HG03469 (cell line): ENCODE results near the gene MACROD2.

Source experiments
- ATAC-seq: cut with Tn5 transposase; IDR thresholded peaks from one replicate; pipeline ENCODE4 v1.9.1; 2021; ENCODE audit warnings: mild to moderate bottlenecking, moderate library complexity, moderate number of reproducible peaks; ENCODE audit not compliant: unreplicated experiment

The MACROD2 gene

DNA sequence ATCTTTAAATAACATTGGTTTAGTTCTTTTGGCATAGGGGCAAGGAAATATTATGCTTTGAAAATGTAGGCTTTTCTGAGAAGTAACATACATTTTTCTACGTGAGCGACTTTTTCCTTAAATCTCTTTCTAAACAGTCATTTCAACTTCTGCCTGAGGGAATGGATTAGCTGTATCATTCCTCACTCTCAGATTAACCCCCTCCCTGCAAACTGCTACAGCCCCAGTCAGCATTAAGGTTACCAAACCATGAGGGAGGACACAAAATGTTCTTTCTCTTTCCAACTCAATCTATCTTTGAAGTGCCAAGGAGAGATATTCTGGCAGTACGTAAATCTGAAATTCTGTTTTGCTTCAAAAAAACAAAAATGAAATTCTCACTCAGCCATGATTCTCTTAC is 573.4 kb downstream of the MACROD2 start:
- ATAC-seq = no peak

- no peak for ATAC-seq
Measured at GRCh38 chr20:14569641-14570040, 574.3 kb downstream of the MACROD2 start.

DNA sequence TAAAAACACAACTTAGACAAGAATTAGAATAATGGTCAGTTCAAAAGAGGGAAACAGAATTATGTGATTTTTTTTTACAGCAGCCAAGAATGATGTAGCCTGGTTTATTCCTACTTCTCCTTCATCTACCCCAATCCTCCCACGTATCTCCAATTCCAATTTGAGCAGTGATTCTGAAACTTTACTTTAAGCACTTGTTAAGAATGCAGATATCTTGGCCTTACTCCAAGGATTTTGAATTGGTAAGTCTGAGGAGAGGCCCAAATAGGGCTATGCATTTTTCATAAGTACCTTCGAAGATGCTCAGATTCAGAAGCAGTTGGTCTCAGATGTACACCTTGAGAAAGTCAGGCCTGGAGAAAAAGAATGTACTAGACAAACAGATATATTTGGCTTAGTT is 575.5 kb downstream of the MACROD2 start:
- no peak for ATAC-seq

GRCh38 chr20:14573676-14574075 is 578.4 kb downstream of the MACROD2 start:
- ATAC-seq = no peak

GRCh38 chr20:14576196-14576877 is 581.0 kb downstream of the MACROD2 start:
- no peak for ATAC-seq

- ATAC-seq = no peak
Measured at GRCh38 chr20:14580418-14581074, 585.2 kb downstream of the MACROD2 start.

DNA sequence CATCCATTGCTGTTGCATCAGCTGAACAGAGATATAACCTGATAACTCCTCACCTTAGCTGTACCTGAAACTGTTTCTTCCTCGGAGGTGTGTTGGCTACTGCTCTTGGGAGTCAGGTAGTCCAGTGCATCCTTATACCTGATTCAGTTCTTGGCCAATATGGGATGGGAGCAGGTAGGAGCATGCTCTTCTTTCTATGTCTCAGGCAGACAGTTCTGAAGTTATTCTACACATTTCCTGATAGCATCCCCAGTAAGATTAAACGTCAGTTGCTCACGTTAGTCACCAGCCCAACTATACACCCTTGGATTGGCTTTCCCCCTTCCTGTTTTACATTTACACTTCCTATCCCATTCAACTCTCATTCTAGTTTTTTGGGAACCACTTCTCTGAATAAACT is 586.4 kb downstream of the MACROD2 start:
- no peak for ATAC-seq

- no peak for ATAC-seq
Measured at GRCh38 chr20:14582855-14583254, 587.5 kb downstream of the MACROD2 start.

GRCh38 chr20:14583413-14583812 is 588.1 kb downstream of the MACROD2 start:
- no peak for ATAC-seq

GRCh38 chr20:14589383-14589782 is 594.1 kb downstream of the MACROD2 start:
- ATAC-seq = no peak

GRCh38 chr20:14595051-14595450 is 599.7 kb downstream of the MACROD2 start:
- no peak for ATAC-seq

DNA sequence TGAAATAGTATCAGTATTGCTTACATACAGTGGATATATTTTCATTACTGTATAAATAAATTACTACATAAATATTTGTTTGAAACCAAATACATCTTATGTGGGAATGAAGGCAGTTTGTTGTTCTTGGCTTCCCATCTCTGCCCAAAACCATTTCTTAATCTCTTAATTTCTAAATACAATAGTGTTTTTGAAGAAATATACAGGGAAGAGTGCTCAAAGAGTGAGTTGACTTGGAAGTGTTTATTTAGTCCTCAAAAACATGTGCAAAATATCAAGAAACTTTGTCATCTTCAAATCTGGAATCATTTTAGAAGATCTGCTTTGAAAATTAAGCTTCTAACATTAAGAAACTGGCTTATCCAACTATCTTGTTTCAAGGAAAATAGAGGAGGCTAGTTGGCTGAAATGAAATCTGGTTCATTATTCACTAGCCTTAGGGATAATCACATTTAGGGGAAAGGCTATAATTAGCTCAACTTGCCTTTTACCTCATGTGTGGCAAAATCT is 601.9 kb downstream of the MACROD2 start:
- no peak for ATAC-seq

GRCh38 chr20:14599613-14600012 is 604.3 kb downstream of the MACROD2 start:
- ATAC-seq = no peak

DNA sequence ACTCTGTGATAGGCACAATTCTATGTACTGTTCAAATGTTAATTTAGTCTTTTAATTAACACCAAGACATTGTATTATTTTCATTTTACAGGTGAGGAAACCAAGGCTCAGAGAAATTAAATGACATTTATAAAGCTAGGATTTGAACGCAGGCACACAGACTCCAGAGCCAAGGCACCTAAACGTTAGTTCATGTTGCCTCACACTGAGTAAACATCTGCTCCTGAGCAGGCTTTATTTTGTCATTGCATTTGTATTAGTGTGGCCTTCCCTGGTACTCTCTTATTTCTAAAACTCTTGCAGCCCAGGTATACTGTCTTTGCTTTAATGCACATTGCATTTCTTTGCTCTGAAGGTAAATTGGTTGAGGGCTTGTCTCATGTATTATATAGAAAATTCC is 605.2 kb downstream of the MACROD2 start:
- no peak for ATAC-seq

DNA sequence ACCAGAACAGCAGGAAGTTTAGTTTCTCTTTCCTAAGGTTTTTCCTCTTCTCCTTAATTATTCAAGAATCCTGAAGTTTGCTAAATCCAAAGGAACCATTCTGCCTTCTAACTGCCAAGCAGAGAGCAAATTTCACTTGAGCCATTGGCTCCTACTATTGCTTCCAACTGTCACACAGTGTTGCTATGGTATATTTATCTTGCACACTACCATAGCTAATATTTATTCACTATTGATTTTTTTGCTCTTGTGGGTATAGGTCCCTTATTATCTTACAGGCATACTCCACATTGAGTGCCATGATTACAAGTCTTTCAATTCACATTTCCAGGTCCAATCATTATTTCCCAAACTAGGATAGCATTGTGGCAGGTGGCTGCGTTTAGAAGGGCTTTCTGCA is 608.8 kb downstream of the MACROD2 start:
- no peak for ATAC-seq

- no peak for ATAC-seq
Measured at GRCh38 chr20:14609328-14610221, 614.3 kb downstream of the MACROD2 start.

GRCh38 chr20:14611479-14611878 is 616.2 kb downstream of the MACROD2 start:
- no peak for ATAC-seq

- ATAC-seq = no peak
Measured at GRCh38 chr20:14612391-14612790, 617.1 kb downstream of the MACROD2 start.

DNA sequence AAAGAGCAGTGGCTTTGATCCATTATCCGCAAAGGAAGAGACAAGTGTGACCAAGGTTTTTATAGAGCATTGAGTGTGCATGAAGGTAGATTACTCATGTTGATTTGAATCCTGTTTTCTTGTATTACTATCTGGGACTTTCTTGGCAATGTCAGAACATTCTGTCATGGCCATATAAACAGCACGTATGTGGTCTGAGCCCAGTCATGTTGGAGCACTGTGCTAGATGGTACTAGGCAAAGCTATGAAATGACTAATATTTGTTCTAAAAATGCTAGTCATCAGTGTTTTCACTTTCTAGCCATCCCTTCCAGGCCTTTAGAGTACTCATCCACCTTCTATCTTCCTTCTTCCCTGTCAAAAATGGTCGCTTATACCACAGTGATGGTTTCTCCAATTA is 620.7 kb downstream of the MACROD2 start:
- ATAC-seq = no peak

- ATAC-seq = no peak
Measured at GRCh38 chr20:14617123-14617522, 621.8 kb downstream of the MACROD2 start.

- no peak for ATAC-seq
Measured at GRCh38 chr20:14619411-14619810, 624.1 kb downstream of the MACROD2 start.
